22Rv1 (cell line): Measurements from ENCODE around the gene KCNT1.

Experiments used
- ZFX ChIP-seq: fragments of 450-650 bp; IDR thresholded peaks from 2 replicates; pipeline ENCODE4 v1.6.1; 2017; ENCODE audit warnings: antibody characterized with exemption, borderline replicate concordance
- TF ChIP-seq, protein P1 (sequence below): fragments of 450-650 bp; IDR thresholded peaks from 2 replicates; pipeline ENCODE4 v1.5.1; 2017; ENCODE audit warnings: mild to moderate bottlenecking

DNA sequence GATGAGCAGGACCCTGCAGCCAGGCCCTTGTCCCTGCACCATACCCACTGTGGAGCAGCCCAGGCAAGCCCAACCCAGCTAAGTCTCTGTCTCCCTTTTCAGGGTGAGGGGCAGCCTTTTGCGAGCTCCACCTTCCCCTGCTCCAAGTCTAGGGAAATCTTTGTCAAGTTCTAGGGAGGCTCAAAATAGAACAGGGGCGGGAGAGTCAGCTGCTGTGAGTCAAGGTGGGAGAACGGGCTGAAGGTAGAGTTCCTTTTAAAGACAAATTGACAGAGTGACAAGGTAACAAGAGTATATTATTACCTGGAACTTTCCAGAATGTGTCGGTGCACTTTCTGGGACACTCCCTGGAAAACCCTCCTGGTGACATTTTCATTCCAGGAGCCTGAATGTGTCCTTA, 64.7 kb downstream of the KCNT1 start:
- TF ChIP-seq, protein P1, sequence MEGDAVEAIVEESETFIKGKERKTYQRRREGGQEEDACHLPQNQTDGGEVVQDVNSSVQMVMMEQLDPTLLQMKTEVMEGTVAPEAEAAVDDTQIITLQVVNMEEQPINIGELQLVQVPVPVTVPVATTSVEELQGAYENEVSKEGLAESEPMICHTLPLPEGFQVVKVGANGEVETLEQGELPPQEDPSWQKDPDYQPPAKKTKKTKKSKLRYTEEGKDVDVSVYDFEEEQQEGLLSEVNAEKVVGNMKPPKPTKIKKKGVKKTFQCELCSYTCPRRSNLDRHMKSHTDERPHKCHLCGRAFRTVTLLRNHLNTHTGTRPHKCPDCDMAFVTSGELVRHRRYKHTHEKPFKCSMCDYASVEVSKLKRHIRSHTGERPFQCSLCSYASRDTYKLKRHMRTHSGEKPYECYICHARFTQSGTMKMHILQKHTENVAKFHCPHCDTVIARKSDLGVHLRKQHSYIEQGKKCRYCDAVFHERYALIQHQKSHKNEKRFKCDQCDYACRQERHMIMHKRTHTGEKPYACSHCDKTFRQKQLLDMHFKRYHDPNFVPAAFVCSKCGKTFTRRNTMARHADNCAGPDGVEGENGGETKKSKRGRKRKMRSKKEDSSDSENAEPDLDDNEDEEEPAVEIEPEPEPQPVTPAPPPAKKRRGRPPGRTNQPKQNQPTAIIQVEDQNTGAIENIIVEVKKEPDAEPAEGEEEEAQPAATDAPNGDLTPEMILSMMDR = no peak
- no peak for TF ChIP-seq ZFX
